Astrocyte of the cerebellum (primary cell): Measurements from ENCODE around the gene COL23A1.

Source experiments
- DNase-seq: peaks from one replicate; pipeline ENCODE4 v3.0.0-alpha.2; 2011; ENCODE audit warnings: low read depth
- H3K4me3 ChIP-seq: 2 replicates; pipeline ENCODE4 v1.5.1; 2011; ENCODE audit warnings: mild to moderate bottlenecking, low read depth, low read length, moderate library complexity
- CTCF ChIP-seq: IDR thresholded peaks from 2 replicates; pipeline ENCODE4 v1.5.1; 2012; ENCODE audit warnings: low read length, low read depth, moderate library complexity, mild to moderate bottlenecking; ENCODE audit errors: missing control alignments
- in situ Hi-C: cut with HindIII; loops from 2 replicates; pipeline ENCODE4 v1.10.0; 2017; ENCODE audit warnings: low sequenced_read_pairs

Gene COL23A1

GRCh38 chr5:178293400-178293799, 296.8 kb downstream of the COL23A1 start:
- H3K4me3 ChIP-seq: no peak overlapping the region
- in situ Hi-C loops: loop anchor here (25.0 kb wide), 1 partner anchor 294 kb away; the partner anchor contains the start of gene COL23A1
- no peak for DNase-seq
- no peak for TF ChIP-seq CTCF

GRCh38 chr5:178292826-178293205, 297.4 kb downstream of the COL23A1 start:
- in situ Hi-C loops: loop anchor here (25.0 kb wide), 1 partner anchor 294 kb away; the partner anchor contains the start of gene COL23A1
- no peak overlapping the region for H3K4me3 ChIP-seq
- DNase-seq: no peak
- TF ChIP-seq CTCF: no peak

GRCh38 chr5:178291969-178292825, 298.0 kb downstream of the COL23A1 start:
- TF ChIP-seq CTCF: no peak
- no peak overlapping the region for H3K4me3 ChIP-seq
- no peak for DNase-seq
- in situ Hi-C loops: loop anchor here (25.0 kb wide), 1 partner anchor 295 kb away; the partner anchor contains the start of gene COL23A1

GRCh38 chr5:178291161-178291561, 299.0 kb downstream of the COL23A1 start:
- TF ChIP-seq CTCF: no peak
- no peak overlapping the region for H3K4me3 ChIP-seq
- in situ Hi-C loops: loop anchor here (25.0 kb wide), 1 partner anchor 296 kb away; the partner anchor contains the start of gene COL23A1
- no peak for DNase-seq

- no peak for TF ChIP-seq CTCF
- no peak for DNase-seq
- H3K4me3 ChIP-seq: no peak overlapping the region
- in situ Hi-C loops: loop anchor here (25.0 kb wide), 1 partner anchor 297 kb away; the partner anchor contains the start of gene COL23A1
Observed at GRCh38 chr5:178290376-178290775, 299.8 kb downstream of the COL23A1 start.

GRCh38 chr5:178289438-178289837, 300.8 kb downstream of the COL23A1 start:
- DNase-seq: no peak
- TF ChIP-seq CTCF: no peak
- no peak overlapping the region for H3K4me3 ChIP-seq
- in situ Hi-C loops: loop anchor here (25.0 kb wide), 1 partner anchor 298 kb away; the partner anchor contains the start of gene COL23A1
